GM19455 (cell line): ENCODE measurements around the gene OR2A12.
"Not testable (repeated sequence)": the region's sequence is repeated elsewhere in the genome, so short reads cannot be mapped to it uniquely, and the experiment has no call there.

ENCODE experiments used
- ATAC-seq: cut with Tn5 transposase; IDR thresholded peaks from one replicate; pipeline ENCODE4 v1.9.1; 2021; ENCODE audit not compliant: unreplicated experiment

Gene OR2A12

DNA sequence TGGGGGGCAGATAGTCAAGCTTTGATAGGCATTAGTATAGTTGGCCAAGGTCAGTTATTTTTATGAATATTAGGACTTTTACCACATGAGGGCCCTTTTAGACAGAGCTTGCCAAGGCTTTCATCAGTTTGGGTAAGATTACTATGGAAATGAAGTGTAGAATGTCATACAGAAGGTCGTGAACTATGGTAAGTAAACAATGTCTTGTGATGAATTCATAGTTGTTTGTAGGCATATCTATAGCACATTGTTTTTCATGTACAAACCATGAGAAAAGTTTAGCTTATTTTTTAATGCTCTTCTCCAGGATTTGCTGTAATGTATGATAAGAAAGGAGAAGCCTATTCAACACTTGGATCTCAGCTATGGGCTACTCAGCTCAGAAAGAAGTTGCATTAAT is 27.6 kb downstream of the OR2A12 start:
- ATAC-seq: no peak

- ATAC-seq: no peak
Observed at GRCh38 chr7:144118341-144118740, 32.3 kb downstream of the OR2A12 start.

DNA sequence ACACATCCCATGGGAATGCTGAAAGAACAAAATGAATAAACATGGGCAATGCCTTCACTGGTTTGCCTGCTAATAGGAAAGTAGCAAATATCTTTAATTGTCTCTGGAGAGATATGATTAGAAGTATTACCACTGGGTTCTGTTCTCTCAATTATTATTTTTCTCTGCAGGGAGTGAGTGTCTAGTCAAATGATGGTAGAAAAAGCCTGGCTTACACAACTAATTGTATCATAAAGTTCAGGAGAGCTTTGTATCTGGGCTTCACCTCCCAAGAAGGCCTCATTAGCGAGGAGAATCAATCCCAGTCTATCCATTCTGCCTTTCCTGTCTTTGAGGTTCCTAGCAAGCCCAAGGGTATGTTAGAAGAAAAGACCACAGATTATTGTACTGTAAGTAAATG is 36.8 kb downstream of the OR2A12 start, which contains the start of gene OR2A14:
Gene OR2A14, plus strand, starts transcription at position 301 of the 400 bp plus-strand sequence. CDS start 5,937 bp downstream, outside the sequence.
- no peak for ATAC-seq

GRCh38 chr7:144127714-144128334 is 41.7 kb downstream of the OR2A12 start:
- ATAC-seq: peak; percentile 100

DNA sequence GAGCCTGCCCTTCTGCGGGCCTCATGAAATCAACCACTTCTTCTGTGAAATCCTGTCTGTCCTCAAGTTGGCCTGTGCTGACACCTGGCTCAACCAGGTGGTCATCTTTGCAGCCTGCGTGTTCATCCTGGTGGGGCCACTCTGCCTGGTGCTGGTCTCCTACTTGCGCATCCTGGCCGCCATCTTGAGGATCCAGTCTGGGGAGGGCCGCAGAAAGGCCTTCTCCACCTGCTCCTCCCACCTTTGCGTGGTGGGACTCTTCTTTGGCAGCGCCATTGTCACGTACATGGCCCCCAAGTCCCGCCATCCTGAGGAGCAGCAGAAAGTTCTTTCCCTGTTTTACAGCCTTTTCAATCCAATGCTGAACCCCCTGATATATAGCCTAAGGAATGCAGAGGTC is 43.5 kb downstream of the OR2A12 start:
- ATAC-seq: not testable (repeated sequence)

GRCh38 chr7:144130730-144131129 is 44.7 kb downstream of the OR2A12 start:
- no peak for ATAC-seq

DNA sequence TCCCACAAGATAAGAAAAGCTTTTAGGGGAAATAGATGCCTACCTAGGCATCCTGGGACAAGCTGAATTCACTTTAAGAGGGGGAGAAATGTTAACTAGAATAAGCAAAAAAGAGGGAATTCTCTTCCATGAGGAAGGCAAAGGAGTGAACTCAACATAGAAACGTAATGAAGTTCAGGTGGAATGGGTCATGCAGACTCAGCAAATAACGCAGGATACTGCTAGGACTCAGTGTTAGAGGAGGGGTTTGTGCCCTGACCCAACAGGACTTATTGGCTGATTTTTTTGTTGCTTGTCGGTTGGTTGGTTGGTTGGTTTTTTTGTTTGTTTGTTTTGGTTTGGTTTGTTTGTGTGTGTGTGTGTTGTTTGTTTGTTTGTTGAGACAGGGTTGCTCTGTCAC is 46.2 kb downstream of the OR2A12 start:
- ATAC-seq: no peak

- no peak for ATAC-seq
Observed at GRCh38 chr7:144133307-144133706, 47.2 kb downstream of the OR2A12 start.

DNA sequence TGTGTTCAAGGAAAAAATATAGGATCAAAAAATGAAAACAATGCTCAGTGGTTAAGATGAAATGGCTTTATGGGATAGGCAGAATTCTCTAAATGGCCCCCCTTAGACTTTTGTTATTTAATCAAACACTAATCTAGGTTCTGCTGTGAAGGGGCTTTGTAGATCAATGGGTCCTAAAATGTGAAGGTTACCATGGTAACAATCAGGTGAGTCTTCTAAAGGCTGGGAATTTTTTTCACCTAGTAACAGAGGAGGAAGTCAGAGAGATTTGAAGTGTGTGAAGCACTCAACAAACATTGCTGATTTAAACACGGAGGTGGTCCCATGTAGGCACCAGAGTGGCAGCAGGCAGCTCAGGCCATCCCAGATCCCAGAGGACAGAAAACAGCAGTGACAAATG is 48.0 kb downstream of the OR2A12 start:
- no peak for ATAC-seq

GRCh38 chr7:144137501-144137900 is 51.4 kb downstream of the OR2A12 start:
- ATAC-seq: no peak

- no peak for ATAC-seq
Observed at GRCh38 chr7:144142187-144142586, 56.1 kb downstream of the OR2A12 start.

DNA sequence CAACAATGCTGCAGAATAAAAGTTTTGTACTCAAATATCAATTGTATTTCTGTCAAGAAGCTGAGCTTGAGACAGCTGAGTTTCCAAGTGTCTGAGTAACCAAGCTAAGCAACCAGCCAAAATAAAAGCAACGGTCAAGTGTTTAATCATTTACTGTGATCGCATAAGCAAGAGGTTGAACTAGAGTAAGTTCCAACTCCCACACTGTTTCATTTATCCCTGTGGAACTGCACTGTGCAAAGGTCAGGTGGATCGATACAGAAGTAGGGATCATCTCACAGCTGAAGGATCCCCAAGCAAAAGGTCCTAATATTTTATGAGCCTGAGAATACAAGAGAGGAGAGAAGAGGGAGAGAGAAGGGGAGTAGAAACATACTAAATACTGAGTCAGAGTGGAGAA is 58.3 kb downstream of the OR2A12 start:
- ATAC-seq: no peak

- no peak for ATAC-seq
Observed at GRCh38 chr7:144148224-144148827, 62.2 kb downstream of the OR2A12 start.
